Stimulated activated CD8-positive, alpha-beta memory T cell treated with anti-CD3 and anti-CD28 coated beads, Interleukin-2, amount 100 ng/mL, for 48 hours (primary cell): ENCODE data around the gene SLC44A5.

Experiments used
- DNase-seq, 2 donors: peaks; one replicate each; pipeline ENCODE4 v3.0.0-alpha.2; 2020; ENCODE audit warnings: low read depth in 2 of 2

SLC44A5 gene

GRCh38 chr1:75588779-75589475, 22.0 kb downstream of the SLC44A5 start:
- DNase-seq = no peak

GRCh38 chr1:75587692-75588091, 23.2 kb downstream of the SLC44A5 start:
- DNase-seq = no peak

- DNase-seq = no peak
Measured at GRCh38 chr1:75583282-75583681, 27.6 kb downstream of the SLC44A5 start.

- DNase-seq = no peak
Measured at GRCh38 chr1:75582725-75583261, 28.1 kb downstream of the SLC44A5 start.

GRCh38 chr1:75579046-75579445, 31.9 kb downstream of the SLC44A5 start:
- DNase-seq = no peak

- no peak for DNase-seq
Measured at GRCh38 chr1:75575837-75576236, 35.1 kb downstream of the SLC44A5 start.

- no peak for DNase-seq
Measured at GRCh38 chr1:75567191-75567590, 43.7 kb downstream of the SLC44A5 start.

- DNase-seq = no peak
Measured at GRCh38 chr1:75559800-75560199, 51.1 kb downstream of the SLC44A5 start.

GRCh38 chr1:75559136-75559535, 51.8 kb downstream of the SLC44A5 start:
- DNase-seq = no peak

- DNase-seq = no peak
Measured at GRCh38 chr1:75554870-75555269, 56.0 kb downstream of the SLC44A5 start.

GRCh38 chr1:75554181-75554580, 56.7 kb downstream of the SLC44A5 start:
- DNase-seq = no peak

GRCh38 chr1:75550559-75550958, 60.4 kb downstream of the SLC44A5 start:
- DNase-seq = no peak

- no peak for DNase-seq
Measured at GRCh38 chr1:75548721-75549480, 62.0 kb downstream of the SLC44A5 start.

- no peak for DNase-seq
Measured at GRCh38 chr1:75543705-75544104, 67.2 kb downstream of the SLC44A5 start.

- no peak for DNase-seq
Measured at GRCh38 chr1:75542818-75543570, 67.9 kb downstream of the SLC44A5 start.

- DNase-seq = no peak
Measured at GRCh38 chr1:75539230-75540116, 71.4 kb downstream of the SLC44A5 start.

GRCh38 chr1:75533085-75533484, 77.8 kb downstream of the SLC44A5 start:
- no peak for DNase-seq

GRCh38 chr1:75531570-75531969, 79.3 kb downstream of the SLC44A5 start:
- DNase-seq = no peak

GRCh38 chr1:75529488-75529887, 81.4 kb downstream of the SLC44A5 start:
- no peak for DNase-seq

- DNase-seq = no peak
Measured at GRCh38 chr1:75528001-75528400, 82.9 kb downstream of the SLC44A5 start.

- no peak for DNase-seq
Measured at GRCh38 chr1:75522389-75522788, 88.5 kb downstream of the SLC44A5 start.
